GM19025 (cell line): ENCODE measurements around the gene LRRC28.

Source experiments
- ATAC-seq: cut with Tn5 transposase; IDR thresholded peaks from one replicate; pipeline ENCODE4 v1.9.1; 2021; ENCODE audit warnings: mild to moderate bottlenecking, low read depth, moderate library complexity; ENCODE audit not compliant: unreplicated experiment

Gene LRRC28

DNA sequence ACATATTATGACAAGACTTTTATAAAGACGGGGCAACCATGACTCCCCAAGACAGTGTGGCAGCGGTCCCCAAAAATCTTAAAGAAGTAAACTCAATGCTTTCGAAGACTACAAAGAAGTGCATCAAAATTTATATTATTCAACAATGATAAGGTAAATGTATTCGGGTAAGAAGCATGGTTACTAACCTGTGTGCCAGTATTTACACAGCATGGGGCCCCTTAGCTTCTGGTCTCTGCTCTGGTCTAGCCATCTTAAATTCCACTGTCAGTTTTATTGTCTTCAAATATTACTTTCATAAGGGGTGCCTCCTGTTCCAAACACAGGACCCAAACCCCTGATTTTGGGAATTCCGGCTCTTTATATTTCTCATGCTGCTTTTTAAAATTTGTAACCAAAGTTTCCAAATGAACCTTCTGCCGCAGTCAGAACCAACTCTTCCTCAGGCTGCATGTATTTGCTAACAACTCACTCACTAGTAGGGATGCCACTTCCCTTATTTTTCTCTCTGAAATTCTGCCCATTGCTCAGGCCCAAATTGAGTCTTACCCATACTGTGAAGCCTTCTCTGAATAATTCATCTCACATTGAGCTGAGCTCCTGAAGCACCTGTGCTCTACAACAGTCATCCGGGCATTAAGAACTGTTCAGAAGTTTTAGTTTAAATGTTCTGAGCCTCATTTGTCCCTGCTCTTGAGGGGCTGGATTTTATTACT is 3.1 kb upstream of the LRRC28 start:
- ATAC-seq: no peak

GRCh38 chr15:99249270-99249841 is 1.9 kb upstream of the LRRC28 start, which contains the start of gene TTC23:
Gene TTC23, minus strand, starts transcription at chr15:99249581. Its CDS starts 20,869 bp downstream, at chr15:99228712.
- no peak for ATAC-seq

DNA sequence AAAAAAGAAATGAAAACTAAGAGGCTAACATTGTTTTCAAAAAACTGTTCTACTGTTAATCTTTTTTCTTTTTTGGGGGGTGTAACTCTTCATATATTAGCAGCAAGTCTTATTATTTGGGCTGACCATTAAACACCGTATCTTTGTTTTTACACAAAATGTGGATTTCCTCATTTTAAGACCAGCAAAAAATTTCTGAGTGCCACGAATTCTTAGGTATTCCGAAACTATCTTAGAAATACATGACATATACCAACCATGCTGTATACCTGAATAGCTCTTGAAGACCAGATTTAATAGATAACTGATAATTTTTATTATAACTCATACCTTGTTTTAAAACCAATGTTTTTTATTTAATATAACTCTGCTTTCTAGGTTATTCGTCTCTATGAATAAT is 1.3 kb upstream of the LRRC28 start:
- ATAC-seq: no peak

- ATAC-seq: no peak
Measured at GRCh38 chr15:99250494-99250856, 806 bp upstream of the LRRC28 start.

GRCh38 chr15:99252326-99252725 is 1.0 kb downstream of the LRRC28 start:
- no peak for ATAC-seq

DNA sequence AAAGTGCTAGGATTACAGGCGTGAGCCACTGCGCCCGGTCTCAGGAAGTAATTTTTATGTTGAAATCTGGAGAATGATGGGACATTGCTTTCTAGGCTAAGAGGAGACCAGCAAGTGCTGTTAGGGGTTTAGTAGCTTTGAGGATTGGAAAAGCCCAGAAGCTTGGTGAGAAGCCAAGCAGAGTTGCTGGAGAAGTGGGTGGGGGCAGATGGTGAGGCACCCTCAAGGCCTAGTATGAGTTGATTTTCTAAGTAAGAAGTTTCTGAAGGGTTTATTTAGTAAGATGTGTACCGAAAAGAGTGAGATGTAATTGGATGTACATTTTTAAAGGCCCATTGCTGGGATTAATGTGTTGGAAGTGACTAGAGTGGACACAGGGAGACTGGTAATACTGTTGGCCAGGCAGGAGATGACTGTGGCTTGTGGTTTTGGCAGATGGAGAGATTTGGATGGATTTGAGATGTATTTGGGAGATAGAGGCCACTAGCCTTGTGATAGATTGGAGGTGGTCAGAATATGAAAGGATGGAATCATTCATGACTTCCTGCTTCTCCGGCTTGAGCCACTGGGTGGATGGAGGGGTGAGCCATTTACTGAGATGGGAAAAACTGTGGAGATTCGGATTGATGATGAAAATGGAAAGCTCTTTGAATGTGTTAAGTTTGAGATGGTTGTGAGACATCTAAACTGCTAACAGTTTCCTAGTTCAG is 2.3 kb downstream of the LRRC28 start:
- no peak for ATAC-seq

DNA sequence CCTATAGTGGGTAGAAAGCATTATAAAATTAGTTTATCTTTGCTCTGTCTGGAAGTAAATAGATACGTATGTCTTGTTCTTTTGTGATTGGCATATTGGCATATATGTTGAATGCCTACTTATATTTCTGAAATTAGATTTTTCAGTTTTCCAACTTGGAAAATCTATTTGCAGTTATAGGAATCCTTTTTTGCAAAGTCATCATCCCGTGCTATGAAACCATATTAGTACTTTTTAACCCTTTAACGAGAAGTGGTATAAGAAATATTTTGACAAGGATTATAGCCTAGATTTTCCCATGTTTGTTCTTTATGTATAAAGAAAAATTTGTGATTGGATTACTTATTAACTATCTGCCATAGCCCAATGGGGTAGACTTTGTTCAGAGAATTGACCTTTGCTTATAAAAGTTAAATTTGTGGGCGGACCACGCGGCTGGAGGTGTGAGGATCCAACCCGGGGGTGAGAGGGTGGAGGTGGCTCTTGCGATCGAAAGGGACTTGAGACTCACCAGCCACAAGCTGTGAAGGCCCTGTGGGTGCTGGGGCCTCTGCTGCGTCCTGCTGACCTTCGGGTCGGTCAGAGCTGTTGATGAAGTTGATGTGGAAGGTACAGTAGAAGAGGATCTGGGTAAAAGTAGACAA is 5.9 kb downstream of the LRRC28 start:
- ATAC-seq: no peak

DNA sequence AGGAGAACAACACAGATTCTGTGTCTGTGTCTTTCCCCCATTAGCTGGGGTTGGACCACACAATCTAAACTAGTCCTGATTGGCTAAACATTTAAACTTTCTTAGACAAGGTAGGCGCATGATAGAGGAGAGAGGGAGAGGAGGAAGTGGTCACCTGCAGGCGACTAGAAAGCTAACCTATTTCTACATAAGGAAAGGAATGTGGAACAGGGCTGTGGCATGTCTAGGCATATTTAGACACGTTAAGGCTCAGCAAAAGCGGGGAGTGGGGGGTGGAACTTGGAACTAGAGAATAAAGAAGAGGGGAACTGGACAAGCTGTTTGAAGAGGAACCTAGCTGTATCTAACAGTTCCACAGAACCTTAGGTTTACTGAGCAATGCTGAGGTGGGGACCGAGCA is 12.8 kb downstream of the LRRC28 start:
- no peak for ATAC-seq

DNA sequence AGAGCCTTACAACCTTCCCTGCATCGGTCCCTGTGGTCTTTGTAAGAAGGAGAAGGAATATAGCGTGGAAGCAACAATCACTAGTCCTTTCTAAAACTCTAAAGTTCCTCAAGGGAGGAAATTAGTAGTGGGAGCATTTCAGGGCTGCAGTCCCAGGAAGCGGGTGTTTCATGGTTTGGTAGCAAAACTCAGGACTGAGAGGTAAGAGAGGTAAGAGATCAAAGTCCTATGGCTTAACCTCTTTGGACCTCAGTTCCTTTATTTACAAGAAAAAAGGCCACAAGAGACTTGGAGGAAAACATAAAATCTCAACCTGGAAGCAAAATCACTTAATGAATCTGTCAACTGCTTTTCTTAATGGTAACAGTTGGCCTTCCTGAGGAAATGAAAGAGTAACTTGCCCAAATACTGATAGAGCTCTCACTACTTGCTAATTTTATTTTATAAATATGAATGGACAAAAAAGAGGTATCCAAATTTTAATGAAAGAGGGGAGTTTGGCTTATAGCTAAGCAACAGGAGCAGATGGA is 14.3 kb downstream of the LRRC28 start:
- ATAC-seq: no peak

- ATAC-seq: no peak
Measured at GRCh38 chr15:99267957-99268356, 16.7 kb downstream of the LRRC28 start.

- no peak for ATAC-seq
Measured at GRCh38 chr15:99268431-99268830, 17.1 kb downstream of the LRRC28 start.

- ATAC-seq: no peak
Measured at GRCh38 chr15:99273801-99274200, 22.5 kb downstream of the LRRC28 start.

- no peak for ATAC-seq
Measured at GRCh38 chr15:99275061-99275460, 23.8 kb downstream of the LRRC28 start.

DNA sequence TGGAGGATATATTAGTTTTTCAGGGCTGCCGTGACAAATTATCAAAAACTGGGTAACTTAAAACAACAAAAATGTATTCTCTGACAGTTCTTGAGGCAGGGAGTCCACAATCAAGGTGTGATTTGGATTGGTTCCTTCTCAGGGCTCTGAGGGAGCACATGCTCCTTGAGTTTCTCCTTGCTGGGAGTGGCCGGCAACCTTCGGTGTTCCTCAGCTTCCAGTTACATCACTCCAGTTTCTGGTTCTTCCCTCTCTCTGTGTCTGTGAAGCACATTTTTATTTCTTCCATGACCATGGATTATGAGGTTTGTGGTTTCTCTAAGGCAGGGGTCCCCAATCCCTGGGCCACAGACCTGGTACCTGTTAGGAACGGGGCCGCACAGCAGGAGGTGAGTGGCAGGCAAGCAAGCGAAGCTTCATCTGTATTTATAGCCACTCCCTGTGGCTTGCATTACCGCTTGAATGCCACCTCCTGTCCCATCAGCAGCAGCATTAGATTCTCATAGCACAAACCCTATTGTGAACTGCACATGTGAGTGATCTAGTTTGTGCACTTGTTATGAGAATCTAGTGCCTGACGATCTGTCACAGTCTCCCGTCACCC is 24.3 kb downstream of the LRRC28 start:
- ATAC-seq: no peak

DNA sequence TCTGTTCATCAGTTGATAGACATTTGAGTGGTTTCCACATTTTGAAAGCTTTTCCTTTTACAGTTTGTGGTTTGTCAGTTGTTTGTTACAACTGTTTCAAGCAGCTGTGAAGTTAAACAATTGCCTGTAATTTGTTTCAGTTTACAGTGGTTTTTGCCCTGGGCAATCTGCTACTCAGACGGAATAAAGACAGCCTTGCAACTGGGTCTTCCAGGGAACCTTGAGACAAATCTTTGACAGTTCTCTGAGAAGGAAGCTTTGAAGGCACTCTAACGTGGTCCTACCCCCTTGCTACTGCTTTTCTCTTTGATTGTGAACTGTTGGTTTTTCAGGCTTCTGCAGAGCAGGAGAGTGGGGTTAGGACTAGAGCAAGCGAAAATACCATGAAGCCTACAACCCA is 28.0 kb downstream of the LRRC28 start:
- ATAC-seq: no peak

DNA sequence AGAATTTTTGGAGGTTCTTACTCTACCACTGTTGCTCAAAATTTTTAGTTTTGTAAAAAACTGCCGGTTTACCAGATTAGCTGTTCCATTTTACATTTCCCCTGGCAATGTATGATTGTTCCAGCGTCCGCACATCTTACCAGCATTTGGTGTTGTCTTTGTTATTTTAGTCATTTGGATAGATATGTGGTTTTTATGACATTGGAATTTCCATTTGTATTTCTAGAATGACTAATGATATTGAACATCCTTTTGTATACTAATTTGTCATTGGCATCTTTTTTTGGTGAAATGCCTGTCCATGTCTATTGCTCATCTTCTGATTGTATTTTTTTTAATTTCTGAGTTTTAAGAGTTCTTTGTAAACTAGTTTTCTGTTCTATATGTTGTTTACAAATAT is 28.5 kb downstream of the LRRC28 start:
- ATAC-seq: no peak

DNA sequence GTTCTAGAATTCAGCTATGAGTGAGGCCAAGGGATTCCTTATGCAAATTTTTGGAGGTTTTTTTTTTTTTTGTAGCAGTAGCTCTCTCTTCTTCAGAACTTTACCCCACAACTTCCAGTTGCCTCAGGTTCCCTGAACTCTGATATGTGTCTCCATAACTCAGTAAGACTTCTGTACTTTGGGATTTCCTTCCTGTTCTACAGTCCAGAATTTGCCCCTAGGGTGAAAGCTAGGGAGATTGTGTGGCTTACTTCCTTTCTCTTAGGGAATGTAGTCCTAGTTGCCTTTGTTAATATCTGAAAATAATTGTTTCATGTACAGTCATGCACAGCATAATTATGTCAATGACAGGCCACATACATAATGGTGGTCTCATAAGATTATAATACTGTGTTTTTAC is 30.8 kb downstream of the LRRC28 start:
- no peak for ATAC-seq

DNA sequence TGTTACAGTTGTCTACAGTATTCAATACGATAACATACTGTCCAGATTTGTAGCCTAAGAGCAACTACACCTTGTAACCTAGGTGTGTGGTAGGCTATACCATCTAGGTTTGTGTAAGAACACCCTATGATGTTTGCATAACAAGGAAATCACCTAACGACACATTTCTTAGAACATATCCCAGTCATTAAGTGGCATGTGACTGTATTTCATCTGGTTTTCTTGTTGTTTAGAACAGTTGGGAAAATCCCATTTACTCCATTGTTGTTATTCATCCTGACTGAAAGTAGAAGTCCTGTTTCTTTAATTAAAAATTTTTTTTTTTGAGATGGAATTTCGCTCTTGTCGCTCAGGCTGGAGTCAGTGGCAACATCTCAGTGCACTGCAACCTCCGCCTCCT is 31.3 kb downstream of the LRRC28 start:
- ATAC-seq: no peak

- no peak for ATAC-seq
Measured at GRCh38 chr15:99283717-99284116, 32.4 kb downstream of the LRRC28 start.

- ATAC-seq: no peak
Measured at GRCh38 chr15:99291643-99292042, 40.4 kb downstream of the LRRC28 start.

GRCh38 chr15:99295840-99296239 is 44.6 kb downstream of the LRRC28 start:
- no peak for ATAC-seq
